Urothelium cell line (cell line): ENCODE results near the gene SCN8A.

Experiments used
- DNase-seq: peaks from one replicate; pipeline ENCODE4 v3.0.0; 2011; ENCODE audit warnings: low spot score, mixed read lengths
- FAIRE-seq: peaks from 2 replicates; lab custom pipeline; 2011; peaks lifted over from hg19 to GRCh38; lab: Jason Lieb, UNC

SCN8A gene

GRCh38 chr12:51811203-51812202 is 220.5 kb downstream of the SCN8A start:
- no peak for FAIRE-seq
- DNase-seq: no peak

DNA sequence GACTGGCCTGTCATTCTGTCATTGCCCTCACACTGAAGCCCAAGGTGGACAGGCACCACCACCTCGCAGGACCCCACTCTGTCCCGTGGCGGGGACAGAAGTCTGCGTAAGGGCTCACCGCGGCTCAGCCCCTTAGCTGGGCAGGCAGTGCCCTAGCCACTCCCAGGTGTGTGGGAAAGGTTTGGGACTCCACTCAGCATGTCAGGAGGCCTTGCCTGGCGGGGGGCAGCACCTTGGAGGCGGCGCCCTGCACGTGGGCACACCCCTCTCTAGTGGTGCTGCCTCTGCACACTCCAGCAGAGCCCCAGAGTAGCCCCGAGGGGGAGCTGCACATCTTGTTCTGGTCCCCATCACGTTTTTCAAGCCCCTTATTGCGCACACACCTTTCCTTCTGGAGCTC is 221.8 kb downstream of the SCN8A start:
- no peak for DNase-seq
- FAIRE-seq: no peak

GRCh38 chr12:51813931-51814310 is 222.9 kb downstream of the SCN8A start:
- no peak for DNase-seq
- no peak for FAIRE-seq

DNA sequence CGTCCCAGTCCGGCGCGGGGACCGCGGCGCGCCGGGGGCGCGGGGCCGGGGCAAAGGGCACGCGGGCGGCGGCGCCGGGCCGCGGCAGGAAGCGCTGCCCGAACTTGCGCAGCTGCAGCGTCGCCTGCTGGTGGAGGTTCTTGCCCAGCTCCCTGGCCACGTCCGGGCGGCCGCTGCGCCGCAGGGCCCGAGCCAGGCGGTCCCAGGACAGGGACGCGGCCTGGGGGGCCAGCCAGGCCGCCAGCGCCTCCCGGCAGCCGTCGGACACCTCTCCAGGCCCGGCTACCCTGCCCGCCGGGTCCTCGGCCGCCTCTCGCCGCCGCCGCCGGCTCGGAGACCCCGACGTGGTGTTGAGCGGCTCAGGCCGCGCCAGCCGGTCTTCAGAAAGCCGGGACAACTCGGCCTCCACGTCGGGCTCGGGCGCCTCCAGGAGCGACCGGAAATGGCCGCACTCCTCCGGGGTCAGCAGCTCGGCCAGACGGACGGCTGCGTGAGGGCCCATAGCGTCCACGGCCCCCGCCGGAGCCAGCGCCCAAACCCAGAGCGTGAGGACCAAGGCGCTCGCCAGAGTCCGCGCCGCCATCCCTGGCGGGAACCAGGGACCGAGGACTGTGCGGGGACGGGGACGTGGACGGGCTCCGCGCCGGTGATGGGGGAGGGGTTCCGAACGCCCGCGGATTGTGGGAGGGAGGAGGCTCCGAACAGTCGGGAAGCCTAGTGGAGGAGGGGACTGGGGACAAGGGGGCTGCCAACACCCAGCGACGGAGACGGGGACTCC is 223.5 kb downstream of the SCN8A start:
- FAIRE-seq (no peak), DNase-seq (peak; percentile 63)

GRCh38 chr12:51815571-51815970 is 224.5 kb downstream of the SCN8A start:
- FAIRE-seq: no peak
- no peak for DNase-seq

DNA sequence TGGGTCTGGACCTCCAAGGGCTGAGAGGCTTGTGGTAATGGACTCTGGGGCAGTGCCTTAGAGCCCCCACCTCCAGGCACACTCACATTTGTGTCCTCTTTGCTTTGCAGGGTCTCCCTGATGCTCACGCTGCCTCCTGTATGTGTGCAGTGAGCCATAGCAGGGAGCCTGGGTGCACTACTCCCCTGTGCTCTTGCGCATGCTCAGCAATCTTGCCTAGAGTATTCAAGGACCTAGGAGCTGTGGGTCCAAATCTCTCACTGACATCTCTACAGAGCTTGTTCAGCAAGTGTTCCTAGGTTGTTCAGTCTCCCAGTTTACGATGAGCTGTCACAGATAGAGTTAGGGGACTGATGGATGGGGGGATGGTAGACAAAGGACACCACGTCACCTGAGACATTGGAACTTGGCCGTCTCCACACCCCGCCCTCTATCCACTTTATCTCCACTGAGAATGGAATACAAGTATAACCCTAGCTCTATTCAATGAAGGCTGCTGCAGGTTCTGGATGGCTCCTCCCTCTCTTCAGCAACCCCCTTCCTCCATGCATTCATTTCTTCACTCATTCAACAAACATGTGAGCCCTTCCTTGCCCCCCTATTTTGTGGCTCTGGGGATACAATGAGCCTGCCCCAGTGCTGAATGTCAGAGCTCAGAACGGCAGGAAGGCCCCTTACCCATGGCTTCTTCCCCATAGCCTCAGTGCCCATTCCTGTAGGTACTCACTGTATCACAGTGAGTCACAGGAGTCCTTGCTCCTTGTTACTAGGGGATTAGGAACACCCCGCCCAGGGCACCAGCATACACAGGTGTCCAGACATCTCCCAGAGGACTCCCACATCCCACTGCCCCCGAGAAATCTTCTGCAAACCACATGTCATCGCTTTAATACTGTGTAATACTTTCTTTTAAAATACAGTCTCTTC is 226.3 kb downstream of the SCN8A start:
- no peak for FAIRE-seq
- no peak for DNase-seq

DNA sequence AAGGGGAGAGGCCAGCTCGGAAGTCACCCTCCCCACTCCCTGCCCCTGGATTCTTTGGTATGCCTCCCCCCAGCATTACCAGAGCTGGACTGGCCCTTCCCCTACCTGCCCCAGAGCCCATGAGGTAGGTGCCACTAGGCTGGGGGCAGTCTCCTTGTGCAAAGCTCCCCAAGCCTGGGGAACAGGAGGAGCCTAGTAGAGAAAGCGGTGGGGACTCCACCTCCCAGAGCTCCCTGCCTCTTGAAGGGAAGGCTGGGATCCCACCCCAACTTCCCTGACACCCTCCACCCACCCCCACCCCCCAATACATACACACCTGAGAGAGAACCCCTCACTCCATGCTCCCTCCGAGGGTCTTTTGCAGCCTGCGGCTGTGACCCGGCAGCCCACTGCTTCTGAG is 227.1 kb downstream of the SCN8A start:
- FAIRE-seq: no peak
- no peak for DNase-seq

DNA sequence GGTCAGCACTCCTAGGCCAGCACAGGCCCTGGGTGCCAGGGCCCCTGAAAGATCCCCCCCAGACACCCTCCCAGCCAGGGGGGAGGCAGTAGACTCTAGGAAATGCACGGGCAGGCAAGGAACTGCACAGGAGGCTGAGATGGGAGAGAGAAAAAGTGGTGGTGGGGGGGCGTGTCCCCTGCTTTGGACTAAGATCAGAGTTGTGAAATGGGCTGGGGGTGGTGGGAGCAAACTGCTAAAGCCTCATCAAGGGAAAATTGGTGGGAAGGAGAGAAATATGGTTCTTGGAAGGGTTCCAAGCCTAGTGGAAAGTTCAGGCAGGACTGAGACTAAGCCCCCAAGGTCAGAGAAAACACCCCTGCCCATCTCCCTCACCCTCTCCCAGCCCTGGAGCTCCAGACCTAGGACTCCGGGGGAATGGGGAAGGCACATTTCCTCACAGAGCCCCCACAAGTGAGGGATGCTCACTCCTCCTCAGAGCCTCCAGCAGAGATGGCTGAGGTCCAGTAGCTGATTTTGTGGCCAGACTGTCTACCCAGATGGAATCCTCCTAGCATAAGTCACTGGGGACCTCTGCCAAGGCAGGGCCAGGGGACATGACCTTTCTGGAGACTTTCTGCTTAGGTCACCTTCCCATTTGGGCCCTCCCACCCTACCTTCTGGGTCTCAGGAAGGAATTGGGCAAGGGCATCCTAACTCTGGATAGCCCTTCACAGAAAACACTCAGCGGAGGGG is 227.7 kb downstream of the SCN8A start:
- FAIRE-seq (no peak), DNase-seq (peak; percentile 63)

DNA sequence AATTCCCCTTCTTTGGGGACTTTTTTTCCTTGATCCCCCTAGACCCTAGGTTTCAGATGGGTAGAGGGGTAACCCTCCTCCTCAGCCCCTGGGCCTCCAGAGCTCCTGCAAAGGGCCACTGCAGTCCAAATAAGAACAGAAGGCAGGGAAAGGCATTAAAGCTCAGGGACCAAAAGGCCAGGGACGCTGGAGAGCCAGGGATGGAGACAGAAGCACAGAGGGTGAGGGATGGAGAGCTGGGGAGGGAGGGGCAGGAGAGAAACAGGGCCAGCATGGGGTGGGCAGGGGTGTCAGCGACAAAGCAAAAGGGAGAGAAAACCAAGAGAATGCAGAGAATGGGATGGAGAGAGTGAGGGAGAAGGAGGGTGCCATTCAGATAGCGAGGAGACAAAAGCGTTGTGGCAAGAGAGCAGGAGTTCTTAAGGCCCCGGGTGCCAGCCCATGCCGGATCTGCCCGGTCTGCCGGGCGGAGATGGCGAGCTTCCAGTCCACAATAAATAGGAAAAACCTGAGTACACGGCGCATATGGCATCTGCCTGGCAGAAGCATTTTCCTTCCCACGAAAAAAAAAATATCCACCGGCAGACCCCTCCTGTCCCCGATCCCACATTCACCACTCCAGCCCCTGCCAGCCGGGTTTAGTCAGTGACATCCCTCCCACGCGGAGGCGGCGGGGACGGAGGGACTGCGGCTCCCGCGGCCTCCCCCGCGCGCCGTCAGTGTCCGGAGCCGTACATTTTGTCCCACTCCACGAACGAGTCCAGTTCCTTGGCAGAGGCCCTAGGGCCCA is 228.9 kb downstream of the SCN8A start:
- no peak for DNase-seq
- no peak for FAIRE-seq

GRCh38 chr12:51820526-51821439 is 229.8 kb downstream of the SCN8A start:
- FAIRE-seq (no peak), DNase-seq (no peak)

- no peak for DNase-seq
- no peak for FAIRE-seq
Measured at GRCh38 chr12:51821440-51822260, 230.6 kb downstream of the SCN8A start.

GRCh38 chr12:51822261-51822616 is 231.2 kb downstream of the SCN8A start:
- FAIRE-seq (peak; percentile 67), DNase-seq (no peak)

- FAIRE-seq (no peak), DNase-seq (no peak)
Measured at GRCh38 chr12:51822956-51823355, 231.9 kb downstream of the SCN8A start.

DNA sequence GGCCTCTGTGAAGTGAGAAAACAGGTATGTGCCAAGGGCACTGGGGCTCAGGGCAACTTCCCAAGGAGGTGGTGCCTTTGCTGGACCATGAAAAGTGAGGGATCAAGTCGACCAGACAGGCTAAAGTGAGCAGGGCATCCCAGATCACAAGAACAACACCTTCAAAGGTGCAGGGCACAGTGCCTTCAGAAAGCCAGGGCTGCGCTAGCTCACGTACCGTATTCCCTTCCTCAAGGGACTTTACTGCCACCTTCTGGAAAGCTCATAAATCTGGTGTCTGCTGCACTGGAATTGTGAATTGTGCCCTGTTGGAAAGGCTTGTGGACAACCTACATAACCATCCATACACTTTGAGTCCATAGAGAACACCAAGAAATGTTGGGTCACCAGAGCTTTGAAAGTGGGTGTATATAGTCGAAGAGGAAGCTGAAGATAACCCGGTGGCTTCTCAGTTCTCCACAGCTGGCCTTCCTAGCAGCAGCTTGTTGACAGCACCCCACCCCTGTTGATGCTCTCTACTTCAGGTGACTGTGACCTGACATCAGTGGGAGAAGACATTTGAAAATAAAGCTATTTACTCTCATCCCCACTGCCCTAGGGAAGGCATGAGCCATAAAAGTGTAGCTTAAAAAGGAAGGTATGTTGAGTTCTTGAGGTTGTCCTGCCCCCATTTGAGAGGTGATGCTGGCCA is 233.0 kb downstream of the SCN8A start:
- FAIRE-seq: peak; percentile 59
- peak; percentile 71 for DNase-seq

- DNase-seq: no peak
- FAIRE-seq: no peak
Measured at GRCh38 chr12:51825216-51825615, 234.2 kb downstream of the SCN8A start.

GRCh38 chr12:51826881-51827280 is 235.8 kb downstream of the SCN8A start:
- FAIRE-seq: no peak
- DNase-seq: no peak
